ENCODE data around the gene ATP6V0C.

ATP6V0C gene

DNA sequence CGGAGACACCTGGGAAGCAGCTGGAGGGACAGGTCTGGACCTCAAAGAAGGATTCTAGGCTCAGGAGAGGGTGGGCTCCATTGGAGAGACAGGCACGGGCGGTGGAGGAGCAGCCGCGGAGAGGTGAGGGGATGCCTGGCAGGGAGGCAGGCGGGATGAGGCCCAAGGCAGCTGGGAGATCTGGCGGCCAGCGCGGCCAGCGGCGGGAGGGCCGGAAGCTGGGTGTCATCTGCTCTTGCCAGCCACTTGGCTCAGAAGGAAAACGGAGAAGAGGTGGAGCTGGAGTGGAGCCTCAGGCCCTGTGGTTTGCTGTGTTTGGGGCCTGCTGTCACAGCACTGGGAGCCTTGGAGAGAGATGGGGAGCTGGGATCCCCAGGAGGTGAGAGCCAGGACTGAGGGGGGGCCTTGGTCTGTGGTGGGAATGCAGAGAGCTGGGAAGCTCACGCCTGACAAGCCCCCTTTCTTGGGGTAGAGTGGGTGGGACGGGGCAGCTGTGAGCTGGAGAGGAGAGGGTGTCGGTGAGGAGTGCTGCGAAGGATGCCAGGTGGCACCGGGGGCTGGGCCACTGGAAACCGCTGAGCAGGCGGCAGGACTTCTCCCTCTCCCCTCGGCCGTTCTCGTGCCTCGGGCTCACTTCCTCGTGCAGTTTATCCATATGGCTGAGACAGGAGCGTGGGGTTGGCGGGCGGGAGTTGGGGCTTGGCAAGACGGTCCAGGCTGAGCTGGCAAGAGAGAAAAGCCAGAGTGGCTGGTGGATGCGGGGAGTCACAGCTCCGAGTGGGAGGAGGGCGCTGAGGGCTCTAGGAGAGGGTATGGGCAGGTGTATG lies 30.8 kb upstream of the ATP6V0C start:
- H3K4me3 ChIP-seq (ENCODE audit: low read depth, low read length), result no peak overlapping the region
- TF ChIP-seq, protein P1, sequence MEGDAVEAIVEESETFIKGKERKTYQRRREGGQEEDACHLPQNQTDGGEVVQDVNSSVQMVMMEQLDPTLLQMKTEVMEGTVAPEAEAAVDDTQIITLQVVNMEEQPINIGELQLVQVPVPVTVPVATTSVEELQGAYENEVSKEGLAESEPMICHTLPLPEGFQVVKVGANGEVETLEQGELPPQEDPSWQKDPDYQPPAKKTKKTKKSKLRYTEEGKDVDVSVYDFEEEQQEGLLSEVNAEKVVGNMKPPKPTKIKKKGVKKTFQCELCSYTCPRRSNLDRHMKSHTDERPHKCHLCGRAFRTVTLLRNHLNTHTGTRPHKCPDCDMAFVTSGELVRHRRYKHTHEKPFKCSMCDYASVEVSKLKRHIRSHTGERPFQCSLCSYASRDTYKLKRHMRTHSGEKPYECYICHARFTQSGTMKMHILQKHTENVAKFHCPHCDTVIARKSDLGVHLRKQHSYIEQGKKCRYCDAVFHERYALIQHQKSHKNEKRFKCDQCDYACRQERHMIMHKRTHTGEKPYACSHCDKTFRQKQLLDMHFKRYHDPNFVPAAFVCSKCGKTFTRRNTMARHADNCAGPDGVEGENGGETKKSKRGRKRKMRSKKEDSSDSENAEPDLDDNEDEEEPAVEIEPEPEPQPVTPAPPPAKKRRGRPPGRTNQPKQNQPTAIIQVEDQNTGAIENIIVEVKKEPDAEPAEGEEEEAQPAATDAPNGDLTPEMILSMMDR (IDR thresholded peaks at IDR 0.05; ENCODE audit: low read depth, low read length, missing control alignments), result no peak
- no peak for DNase-seq (ENCODE audit: low read depth)

DNA sequence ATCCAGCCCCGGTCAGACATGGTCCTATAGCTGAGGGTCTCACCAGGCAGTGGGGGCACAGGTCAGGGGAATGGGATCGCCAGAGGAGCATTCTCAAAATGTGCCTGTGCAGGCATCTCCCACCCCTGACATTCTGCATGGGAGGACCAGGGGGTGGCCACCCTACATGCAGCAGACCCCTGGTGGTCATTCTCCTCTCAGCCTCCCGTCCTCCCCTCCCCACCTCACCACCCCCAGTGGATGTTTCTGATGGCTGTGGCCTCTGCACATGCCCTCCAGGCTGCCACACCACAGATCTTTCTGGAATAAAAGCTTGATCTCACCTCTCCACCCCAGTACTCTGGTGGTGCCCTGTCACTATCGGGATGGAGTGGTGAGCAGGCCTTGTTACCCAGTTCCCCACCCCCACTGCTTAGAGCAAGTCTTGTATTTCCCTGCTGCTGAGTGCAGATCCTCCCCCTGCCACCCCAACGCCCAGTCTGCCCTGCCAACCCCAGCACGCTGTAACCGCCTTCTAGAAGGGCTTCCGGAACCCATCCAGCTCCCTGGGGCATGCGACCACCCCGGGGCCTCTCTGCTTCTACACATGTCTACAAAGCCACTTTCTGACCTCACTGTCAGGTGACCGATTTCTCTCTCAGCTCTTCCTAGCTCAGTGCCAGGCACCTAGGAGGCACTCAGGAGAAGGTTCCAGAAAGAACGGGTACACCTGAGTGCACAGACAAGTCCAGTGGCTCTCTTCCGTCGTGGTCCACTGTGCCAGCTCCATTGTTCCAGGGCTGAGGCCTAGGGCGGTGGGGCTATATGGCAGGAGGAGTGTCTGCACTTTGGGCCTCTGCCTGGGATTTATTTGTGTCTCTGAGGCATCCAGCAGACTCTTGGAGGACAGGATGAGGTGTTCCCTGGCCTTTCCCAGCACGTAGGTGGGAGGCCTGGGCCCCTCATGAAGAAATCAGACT lies 29.5 kb upstream of the ATP6V0C start:
- TF ChIP-seq, protein P1 (IDR thresholded peaks at IDR 0.05; ENCODE audit: low read depth, low read length, missing control alignments), result no peak
- no peak for DNase-seq (ENCODE audit: low read depth)
- no peak overlapping the region for H3K4me3 ChIP-seq (ENCODE audit: low read depth, low read length)

DNA sequence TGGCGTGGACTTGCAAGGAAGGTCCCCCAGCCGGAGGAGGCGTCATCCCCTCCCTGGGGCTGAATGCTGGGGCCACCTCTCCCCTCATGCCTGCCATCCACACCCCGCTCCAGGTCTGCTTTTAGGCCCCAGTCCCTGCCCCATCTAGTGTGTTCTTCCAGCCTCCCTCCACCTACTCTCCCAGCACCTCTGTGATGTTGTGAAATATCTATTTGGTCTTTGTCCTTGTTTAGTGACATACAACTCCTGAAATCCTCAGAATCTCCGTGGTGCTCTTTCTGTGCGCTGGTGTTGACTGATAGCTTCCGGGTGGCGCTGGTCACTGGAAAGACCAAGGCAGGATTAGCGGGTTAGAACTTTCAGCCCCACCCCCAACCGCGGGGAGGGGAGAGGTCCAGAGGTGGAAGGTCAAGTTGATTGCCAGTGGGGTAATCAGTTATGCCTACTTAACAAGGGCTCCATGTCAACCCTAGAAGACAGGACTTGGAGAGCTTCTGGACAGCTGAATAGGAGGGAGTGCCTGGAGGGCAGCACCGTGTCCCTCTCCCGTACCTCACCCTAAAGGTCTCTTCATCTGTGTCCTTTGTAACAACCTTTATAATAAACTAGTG lies 28.7 kb upstream of the ATP6V0C start:
- DNase-seq (ENCODE audit: low read depth), result no peak
- TF ChIP-seq, protein P1 (IDR thresholded peaks at IDR 0.05; ENCODE audit: low read depth, low read length, missing control alignments), result no peak
- no peak overlapping the region for H3K4me3 ChIP-seq (ENCODE audit: low read depth, low read length)

DNA sequence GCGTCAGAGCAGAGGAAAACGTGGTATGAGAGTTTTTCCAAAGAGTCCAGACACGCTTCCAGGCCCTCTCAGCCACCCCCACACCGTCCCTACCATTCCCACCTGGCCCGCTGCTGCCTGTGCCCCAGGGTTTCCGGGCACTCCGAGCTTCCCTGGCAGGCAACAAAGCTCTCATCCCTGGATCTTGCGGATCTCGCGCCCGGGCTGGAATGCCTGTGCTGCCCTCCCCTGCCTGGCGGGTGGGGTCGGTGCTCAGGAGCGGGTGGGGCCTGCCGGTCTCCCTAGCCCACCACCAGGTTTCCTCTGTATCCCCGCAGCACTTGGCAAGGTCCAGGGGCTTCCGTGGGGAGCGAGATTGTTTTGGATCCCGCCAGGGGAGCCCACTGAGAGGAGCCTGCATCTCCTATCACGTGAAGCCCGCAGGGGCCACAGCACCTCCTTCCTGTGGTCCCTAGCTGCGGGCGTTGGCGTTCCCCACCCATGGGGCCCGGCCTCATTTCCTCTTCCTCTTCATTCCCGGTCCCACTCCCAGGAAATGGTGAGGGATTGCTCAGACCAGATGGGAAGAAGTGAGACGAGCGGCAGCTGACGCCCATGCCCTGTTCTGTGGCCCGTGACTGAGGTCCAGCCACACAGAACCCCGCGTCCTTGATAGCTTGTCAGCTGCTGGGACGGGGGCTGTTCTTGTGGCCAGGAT lies 27.8 kb upstream of the ATP6V0C start:
- no peak for DNase-seq (ENCODE audit: low read depth)
- H3K4me3 ChIP-seq (ENCODE audit: low read depth, low read length), result no peak overlapping the region
- TF ChIP-seq, protein P1 (IDR thresholded peaks at IDR 0.05; ENCODE audit: low read depth, low read length, missing control alignments), result no peak

DNA sequence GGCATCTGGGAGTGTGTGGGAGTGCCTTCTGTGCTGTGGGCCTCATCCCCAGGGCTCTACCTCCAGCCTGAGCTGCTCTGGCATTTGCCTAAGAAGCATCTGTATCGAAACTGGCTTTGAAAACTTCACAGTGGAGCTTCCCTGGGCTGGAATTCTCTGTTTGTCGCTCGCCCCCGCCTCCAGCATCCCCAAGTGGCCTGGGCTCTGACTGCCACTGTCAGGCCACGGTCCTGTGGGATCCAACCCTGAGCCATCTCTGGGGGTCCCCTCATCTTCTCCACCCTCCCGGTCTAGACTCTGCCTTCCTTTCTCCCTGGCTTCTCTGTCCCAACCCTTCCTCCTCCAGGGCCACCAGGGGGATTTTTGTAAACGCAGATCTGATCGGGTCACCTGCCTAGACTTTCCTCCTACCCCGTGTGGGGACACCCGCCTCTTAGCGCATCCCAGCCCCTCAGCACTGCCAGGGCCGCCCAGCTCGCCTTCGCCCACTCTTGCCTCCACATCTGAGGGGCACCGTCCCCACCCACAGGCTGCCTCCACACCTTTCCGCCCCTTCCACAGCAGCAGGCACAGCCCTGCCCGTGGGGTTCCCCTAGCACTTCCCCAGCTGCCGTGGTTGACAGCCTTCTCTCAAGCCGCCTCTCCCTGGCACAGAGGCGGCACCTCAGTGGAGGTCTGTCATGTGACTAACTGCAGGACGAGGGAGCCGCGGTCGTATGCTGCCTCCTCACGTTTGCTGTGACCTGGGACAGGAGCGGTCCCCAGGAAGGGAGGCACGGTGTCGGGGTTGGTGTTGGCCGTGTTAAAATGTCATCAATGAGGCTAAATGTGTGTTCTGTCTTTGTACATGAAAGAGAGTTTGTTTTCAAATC lies 26.9 kb upstream of the ATP6V0C start:
- TF ChIP-seq, protein P1 (IDR thresholded peaks at IDR 0.05; ENCODE audit: low read depth, low read length, missing control alignments), result peak; percentile 39

DNA sequence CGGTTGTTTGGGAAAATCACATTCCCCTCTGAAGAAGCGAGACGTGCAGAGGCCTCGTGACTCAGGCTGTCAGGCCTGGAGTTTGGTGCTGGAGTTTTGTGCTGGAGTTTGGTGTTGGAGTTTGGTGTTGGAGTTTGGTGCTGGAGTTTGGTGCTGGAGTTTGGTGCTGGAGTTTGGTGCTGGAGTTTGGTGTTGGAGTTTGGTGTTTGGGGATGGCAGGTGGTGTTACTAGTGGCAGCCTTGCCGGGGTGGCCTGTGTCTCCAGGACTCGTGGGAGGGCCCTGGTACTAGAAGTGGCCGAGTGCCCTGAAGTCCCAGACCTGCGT lies 26.3 kb upstream of the ATP6V0C start:
- no peak overlapping the region for H3K4me3 ChIP-seq (ENCODE audit: low read depth, low read length)
- no peak for DNase-seq (ENCODE audit: low read depth)
- TF ChIP-seq, protein P1 (IDR thresholded peaks at IDR 0.05; ENCODE audit: low read depth, low read length, missing control alignments), result no peak

More for the DNA sequence above, 26.9 kb upstream of the ATP6V0C start:
- H3K4me3 ChIP-seq (ENCODE audit: low read depth, low read length), result no peak overlapping the region
- no peak for DNase-seq (ENCODE audit: low read depth)
